OCI-LY1 (cell line): ENCODE data around the gene PSMA2.

ENCODE experiments used
- CTCF ChIP-seq: fragments of 200-600 bp; sonication (generic), shearing (Covaris generic); IDR thresholded peaks from 2 replicates; pipeline ENCODE4 v1.5.1; 2017; ENCODE audit warnings: mild to moderate bottlenecking, antibody characterized with exemption, low read length, moderate library complexity, mixed read lengths
- EZH2 ChIP-seq: fragments of 200-600 bp; sonication (generic), shearing (Covaris generic); IDR thresholded peaks from 2 replicates; pipeline ENCODE4 v1.8.0; 2017; ENCODE audit warnings: borderline replicate concordance, mixed run types, mild to moderate bottlenecking, antibody characterized with exemption, low read length, moderate library complexity, mixed read lengths

- TF ChIP-seq CTCF (no peak), EZH2 (no peak)
Observed at GRCh38 chr7:42952328-42952727, 20.4 kb upstream of the PSMA2 start.
